Endothelial cell of umbilical vein (primary cell): ENCODE data around the gene PHEX.

Experiments
- CTCF ChIP-seq, 2 donors: IDR thresholded peaks; 1 replicate in 1 of 2; 2 replicates in 1 of 2; pipeline ENCODE4 v1.5.1; 2011; ENCODE audit warnings: low read length in 2 of 2, mild to moderate bottlenecking in 2 of 2, moderate library complexity in 2 of 2, control low read depth in 1 of 2, inconsistent platforms in 1 of 2, low read depth in 1 of 2; ENCODE audit not compliant: insufficient read depth in 1 of 2; ENCODE audit errors: extremely low read depth in 1 of 2
- EZH2 ChIP-seq: IDR thresholded peaks from 2 replicates; pipeline ENCODE4 v1.6.1; 2012; ENCODE audit warnings: borderline replicate concordance, low read depth, mild to moderate bottlenecking, moderate library complexity, low read length, inconsistent platforms; ENCODE audit not compliant: severe bottlenecking
- POLR2A ChIP-seq: IDR thresholded peaks from 2 replicates; pipeline ENCODE4 v1.6.1; 2012; ENCODE audit warnings: low read depth, mild to moderate bottlenecking, control low read depth, low read length

GRCh38 chrX:22057667-22058066 is 25.5 kb downstream of the PHEX start:
- no peak for TF ChIP-seq CTCF (IDR thresholded peaks at IDR 0.05; ENCODE audit: extremely low read depth in 1 of 2, insufficient read depth in 1 of 2, low read depth in 1 of 2, low read length in 2 of 2)
- TF ChIP-seq POLR2A, result no peak
- no peak for TF ChIP-seq EZH2
